ENCODE results near the gene SLC25A5.

DNA sequence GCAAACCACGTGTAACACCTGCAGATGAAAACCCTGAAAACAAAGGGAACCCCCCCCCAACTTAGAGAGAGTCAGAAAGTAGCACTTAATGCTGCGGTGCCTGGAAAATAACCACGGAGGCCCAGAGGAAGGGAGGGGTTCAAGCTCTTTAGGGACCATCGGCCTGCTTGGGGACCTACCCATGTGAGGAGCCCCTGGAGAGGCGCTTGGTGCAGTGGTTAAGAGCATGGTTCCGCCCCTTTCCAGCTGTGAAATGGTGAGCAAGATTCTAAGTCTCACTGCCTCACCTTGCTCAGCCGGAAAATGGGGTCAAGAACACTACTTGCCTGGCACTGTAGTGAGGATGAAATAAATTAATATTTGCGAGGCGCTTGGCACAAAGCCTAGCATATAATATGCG lies 13.8 kb downstream of the SLC25A5 start:
- TF ChIP-seq POLR2AphosphoS5 (IDR thresholded peaks at IDR 0.05; ENCODE audit: borderline replicate concordance, low read depth, low read length) (no peak), EZH2 (IDR thresholded peaks at IDR 0.05) (no peak), FOXP2 (optimal IDR thresholded peaks at IDR 0.05; ENCODE audit: control extremely low read depth, extremely low read length, insufficient read depth) (no peak)

Data from SK-N-MC (cell line).